ENCODE results near the gene SELENOF.

SELENOF gene

GRCh38 chr1:86922445-86922844 lies 8.5 kb upstream of the SELENOF start:
- TF ChIP-seq, protein P1, sequence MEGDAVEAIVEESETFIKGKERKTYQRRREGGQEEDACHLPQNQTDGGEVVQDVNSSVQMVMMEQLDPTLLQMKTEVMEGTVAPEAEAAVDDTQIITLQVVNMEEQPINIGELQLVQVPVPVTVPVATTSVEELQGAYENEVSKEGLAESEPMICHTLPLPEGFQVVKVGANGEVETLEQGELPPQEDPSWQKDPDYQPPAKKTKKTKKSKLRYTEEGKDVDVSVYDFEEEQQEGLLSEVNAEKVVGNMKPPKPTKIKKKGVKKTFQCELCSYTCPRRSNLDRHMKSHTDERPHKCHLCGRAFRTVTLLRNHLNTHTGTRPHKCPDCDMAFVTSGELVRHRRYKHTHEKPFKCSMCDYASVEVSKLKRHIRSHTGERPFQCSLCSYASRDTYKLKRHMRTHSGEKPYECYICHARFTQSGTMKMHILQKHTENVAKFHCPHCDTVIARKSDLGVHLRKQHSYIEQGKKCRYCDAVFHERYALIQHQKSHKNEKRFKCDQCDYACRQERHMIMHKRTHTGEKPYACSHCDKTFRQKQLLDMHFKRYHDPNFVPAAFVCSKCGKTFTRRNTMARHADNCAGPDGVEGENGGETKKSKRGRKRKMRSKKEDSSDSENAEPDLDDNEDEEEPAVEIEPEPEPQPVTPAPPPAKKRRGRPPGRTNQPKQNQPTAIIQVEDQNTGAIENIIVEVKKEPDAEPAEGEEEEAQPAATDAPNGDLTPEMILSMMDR (IDR thresholded peaks at IDR 0.05; ENCODE audit: extremely low read depth, missing control alignments): no peak
- DNase-seq (ENCODE audit: low spot score): no peak

- DNase-seq (ENCODE audit: low spot score): no peak
- TF ChIP-seq, protein P1 (IDR thresholded peaks at IDR 0.05; ENCODE audit: extremely low read depth, missing control alignments): no peak
Observed at GRCh38 chr1:86916752-86917151, 2.8 kb upstream of the SELENOF start.

DNA sequence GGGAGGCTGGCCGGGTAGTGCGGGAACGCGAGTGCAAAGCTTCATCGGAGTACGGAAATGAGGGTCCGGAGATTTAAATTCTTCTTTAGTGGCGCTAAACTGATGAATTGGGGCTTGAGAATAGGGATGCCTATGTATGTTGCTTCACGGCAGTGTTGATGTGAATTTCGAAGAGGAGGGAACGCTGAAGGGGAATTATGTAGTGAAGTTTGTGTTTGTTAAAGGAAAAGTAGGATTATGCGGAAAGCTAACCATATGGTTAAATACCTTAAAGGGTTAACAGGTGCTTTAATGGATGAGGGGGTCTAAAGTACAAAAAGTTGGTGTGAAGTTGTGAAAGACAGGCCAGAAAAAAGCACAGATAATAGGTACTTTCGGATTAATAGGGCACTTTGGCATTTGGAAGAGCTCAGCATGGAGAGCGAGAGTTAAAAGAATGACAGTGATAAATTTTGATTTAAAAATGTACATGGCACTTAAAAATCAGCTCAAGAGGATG lies 1.9 kb upstream of the SELENOF start:
- TF ChIP-seq, protein P1 (IDR thresholded peaks at IDR 0.05; ENCODE audit: extremely low read depth, missing control alignments): no peak
- no peak for DNase-seq (ENCODE audit: low spot score)

GRCh38 chr1:86914998-86915736 lies 1.2 kb upstream of the SELENOF start:
- no peak for DNase-seq (ENCODE audit: low spot score)
- TF ChIP-seq, protein P1 (IDR thresholded peaks at IDR 0.05; ENCODE audit: extremely low read depth, missing control alignments): no peak

DNA sequence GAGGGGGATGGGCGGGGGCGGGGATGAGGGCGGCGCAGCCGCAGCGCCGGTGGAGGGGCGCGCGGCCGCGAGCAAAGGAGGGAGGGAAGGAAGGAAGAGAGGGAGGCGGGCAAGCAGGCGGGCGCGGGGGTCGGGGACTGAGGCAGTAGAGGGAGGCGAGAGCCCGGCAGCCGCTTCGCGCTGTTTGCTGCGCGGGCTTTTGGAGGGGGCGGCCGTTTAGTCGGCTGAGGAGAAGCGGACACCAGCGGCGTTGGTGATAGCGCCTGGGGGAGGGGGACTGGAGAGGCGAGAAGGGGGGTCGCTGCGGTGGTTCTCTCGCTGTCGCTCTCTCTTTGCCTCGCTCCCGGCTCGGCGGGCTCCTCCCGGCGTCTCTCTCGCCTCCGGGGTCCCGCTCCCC lies 673 bp upstream of the SELENOF start, which contains the start of gene HS2ST1:
Gene HS2ST1 (plus strand): TSS at position 35 of the 397 bp plus-strand sequence.
- TF ChIP-seq, protein P1 (IDR thresholded peaks at IDR 0.05; ENCODE audit: extremely low read depth, missing control alignments): no peak

DNA sequence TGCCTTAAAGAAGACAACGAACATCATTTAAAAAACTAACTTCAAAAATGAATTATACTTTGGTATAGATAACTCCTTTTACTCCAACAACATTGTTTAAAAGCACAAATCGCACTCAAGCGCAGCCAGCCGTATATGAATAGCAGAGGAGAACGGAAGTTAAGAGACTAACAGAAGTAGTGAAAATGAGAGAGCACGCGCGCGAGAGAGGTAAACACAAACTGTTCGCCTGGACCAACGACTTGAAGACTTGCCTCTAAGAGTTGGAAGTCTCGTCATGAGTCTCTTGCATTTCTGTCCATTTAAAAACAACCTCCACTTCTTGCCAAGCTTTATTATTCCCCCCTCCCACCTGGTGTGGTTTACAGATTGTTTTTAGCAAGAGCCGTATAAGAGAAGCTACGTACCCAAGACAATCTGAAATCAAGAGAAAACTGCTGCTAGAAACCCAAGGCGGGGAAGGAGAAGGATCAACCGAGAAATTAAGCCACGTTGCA lies 479 bp downstream of the SELENOF start:
- TF ChIP-seq, protein P1 (IDR thresholded peaks at IDR 0.05; ENCODE audit: extremely low read depth, missing control alignments): no peak
- DNase-seq (ENCODE audit: low spot score): peak; percentile 39

More for the DNA sequence above, 673 bp upstream of the SELENOF start, which contains the start of gene HS2ST1:
- no peak for DNase-seq (ENCODE audit: low spot score)

DNA sequence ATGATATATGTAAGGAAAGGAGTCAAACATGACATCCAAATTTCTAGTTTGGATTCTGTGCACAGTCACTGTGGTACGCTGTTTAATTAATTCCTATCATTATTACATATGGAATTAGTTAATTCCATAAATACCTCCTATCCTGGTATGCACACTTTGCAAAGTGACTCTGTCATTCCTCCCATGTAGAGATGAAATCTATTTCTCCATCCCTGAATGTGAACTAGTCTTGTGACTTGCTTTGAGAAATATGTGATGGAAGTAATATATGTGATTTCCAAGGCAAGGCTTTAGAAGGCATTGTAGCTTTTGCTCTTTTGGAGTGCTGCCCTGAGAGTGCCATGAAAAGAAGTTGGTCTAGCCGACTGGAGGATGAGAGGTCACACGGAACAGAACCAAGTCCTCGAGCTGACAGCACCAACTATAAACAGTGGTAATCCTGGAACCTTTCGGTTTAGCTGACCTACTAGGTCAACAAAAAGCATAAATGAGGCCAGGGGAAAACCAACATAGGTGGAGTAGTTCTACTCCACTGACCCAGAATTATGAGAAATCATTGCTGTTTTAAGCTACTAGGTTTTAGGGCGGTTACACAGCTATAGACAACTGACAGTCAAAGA lies 1.5 kb downstream of the SELENOF start:
- no peak for DNase-seq (ENCODE audit: low spot score)
- TF ChIP-seq, protein P1 (IDR thresholded peaks at IDR 0.05; ENCODE audit: extremely low read depth, missing control alignments): no peak
